HEK293T (cell line): ENCODE data around the gene SLC25A22.

Source experiments
- CTCF ChIA-PET: fragments of 350-600 bp; formaldehyde crosslinking; extraction: SDS; loops from one replicate; lab custom pipeline; 2021; ENCODE audit warnings: antibody characterized with exemption, inconsistent platforms; lab: Yijun Ruan, JAX
- POLR2A ChIA-PET: fragments of 350-600 bp; formaldehyde crosslinking; extraction: SDS; loops from one replicate; lab custom pipeline; 2020; ENCODE audit warnings: antibody characterized with exemption, inconsistent platforms; lab: Yijun Ruan, JAX
- DNase-seq: peaks from one replicate; pipeline ENCODE4 v3.0.0; 2012; ENCODE audit warnings: mixed read lengths; ENCODE audit errors: extremely low spot score
- ARNT ChIP-seq: fragments of 450-650 bp; IDR thresholded peaks from 2 replicates; pipeline ENCODE4 v1.6.1; 2017; ENCODE audit warnings: mild to moderate bottlenecking
- BHLHE40 ChIP-seq: fragments of 450-650 bp; IDR thresholded peaks from 2 replicates; pipeline ENCODE4 v1.6.1; 2016; ENCODE audit warnings: mild to moderate bottlenecking, moderate library complexity, borderline replicate concordance
- CTBP1 ChIP-seq: fragments of 450-650 bp; IDR thresholded peaks from 2 replicates; pipeline ENCODE4 v1.6.1; 2016; ENCODE audit warnings: borderline replicate concordance
- ELF4 ChIP-seq: fragments of 450-650 bp; IDR thresholded peaks from 2 replicates; pipeline ENCODE4 v1.6.1; 2017; ENCODE audit warnings: antibody characterized with exemption
- FOXA1 ChIP-seq: fragments of 450-650 bp; IDR thresholded peaks from 2 replicates; pipeline ENCODE4 v1.6.1; 2016; ENCODE audit warnings: mild to moderate bottlenecking
- FOXK2 ChIP-seq: fragments of 450-650 bp; IDR thresholded peaks from 2 replicates; pipeline ENCODE4 v1.6.1; 2016; ENCODE audit warnings: mild to moderate bottlenecking
- FOXM1 ChIP-seq: fragments of 450-650 bp; IDR thresholded peaks from 2 replicates; pipeline ENCODE4 v1.6.1; 2017; ENCODE audit warnings: mild to moderate bottlenecking, borderline replicate concordance
- HDGF ChIP-seq: fragments of 450-650 bp; IDR thresholded peaks from 2 replicates; pipeline ENCODE4 v1.6.1; 2017; ENCODE audit warnings: antibody characterized with exemption, borderline replicate concordance
- L3MBTL2 ChIP-seq: fragments of 450-650 bp; conservative IDR thresholded peaks from 2 replicates; pipeline ENCODE4 v1.6.1; 2016; ENCODE audit warnings: mild to moderate bottlenecking
- LEF1 ChIP-seq: fragments of 450-650 bp; IDR thresholded peaks from 2 replicates; pipeline ENCODE4 v1.6.1; 2017; ENCODE audit warnings: mild to moderate bottlenecking, borderline replicate concordance
- NFRKB ChIP-seq: fragments of 450-650 bp; IDR thresholded peaks from 2 replicates; pipeline ENCODE4 v1.6.1; 2016; ENCODE audit warnings: mild to moderate bottlenecking, moderate library complexity
- PKNOX1 ChIP-seq: fragments of 450-650 bp; IDR thresholded peaks from 2 replicates; pipeline ENCODE4 v1.6.1; 2016
- SP1 ChIP-seq: fragments of 450-650 bp; IDR thresholded peaks from 2 replicates; pipeline ENCODE4 v1.6.1; 2017
- SUZ12 ChIP-seq: fragments of 450-650 bp; IDR thresholded peaks from 2 replicates; pipeline ENCODE4 v1.6.1; 2016; ENCODE audit warnings: mild to moderate bottlenecking
- TARDBP ChIP-seq: fragments of 450-650 bp; IDR thresholded peaks from 2 replicates; pipeline ENCODE4 v1.6.1; 2016

SLC25A22 gene

DNA sequence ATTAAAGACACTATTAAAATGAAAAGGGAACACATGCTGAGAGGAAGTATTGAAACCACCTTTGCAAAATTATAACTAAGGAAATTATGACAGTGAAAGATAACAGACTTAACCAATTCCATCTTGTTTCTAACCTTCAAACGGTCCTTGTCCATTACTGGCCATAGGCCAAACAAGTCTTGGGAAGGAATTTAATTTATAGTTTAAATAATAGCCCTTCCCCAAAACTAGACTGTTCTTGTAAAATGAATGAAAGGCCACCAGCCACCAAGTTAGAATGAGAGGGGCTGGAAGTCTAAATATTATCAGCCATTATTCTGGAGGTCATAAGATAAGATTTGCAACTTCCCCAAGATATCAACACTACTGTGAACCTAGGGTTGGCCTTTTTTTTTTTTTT is 52.7 kb downstream of the SLC25A22 start:
- ChIA-PET POLR2A (interaction anchor here (2.5 kb wide), 1 partner anchor 19 kb away, joined by 11 read pairs; no protein-coding TSS in a partner anchor), CTCF (interaction anchor here (2.1 kb wide), 1 partner anchor 17 kb away, joined by 5 read pairs; no protein-coding TSS in a partner anchor)
- TF ChIP-seq BHLHE40 (no peak), LEF1 (no peak), HDGF (no peak), FOXM1 (no peak), ARNT (no peak), FOXK2 (no peak), ELF4 (no peak), PKNOX1 (no peak)
- DNase-seq, result no peak

GRCh38 chr11:742571-743201 is 55.4 kb downstream of the SLC25A22 start:
- DNase-seq, result no peak
- no peak for TF ChIP-seq SUZ12
- TF ChIP-seq FOXK2, result no peak
- TF ChIP-seq L3MBTL2, result no peak
- TF ChIP-seq CTBP1, result no peak
- TF ChIP-seq SP1, result no peak
- CTCF ChIA-PET, result interaction anchor here (0.8 kb wide), 1 partner anchor 11 kb away, joined by 3 read pairs; no protein-coding TSS in a partner anchor
- POLR2A ChIA-PET, result no interaction called here

GRCh38 chr11:742156-742546 is 55.9 kb downstream of the SLC25A22 start:
- POLR2A ChIA-PET, result no interaction called here
- no peak for DNase-seq
- no peak for TF ChIP-seq NFRKB
- TF ChIP-seq LEF1, result no peak
- no peak for TF ChIP-seq L3MBTL2
- TF ChIP-seq ELF4, result no peak
- no peak for TF ChIP-seq FOXA1
- TF ChIP-seq FOXK2, result no peak
- TF ChIP-seq SUZ12, result no peak
- no peak for TF ChIP-seq TARDBP
- no peak for TF ChIP-seq PKNOX1
- CTCF ChIA-PET, result no interaction called here
